WTC11 (cell line): ENCODE measurements around the gene DENND4A. TPM values are rescaled to one million over a fixed set of nuclear protein-coding genes. Genes with fewer than 3 reads are reported as not detected.
A peak's percentile ranks its signal among the peaks of the same experiment; 100 is the strongest.

Source experiments
- ATAC-seq: fragments of 200-7000 bp; cut with Tn5 transposase; 2 replicates; pipeline ENCODE4 v1.10.0; 2021; ENCODE audit warnings: mild to moderate bottlenecking, moderate library complexity
- CTCF ChIA-PET: fragments of 300-600 bp; sonication (Branson Sonifier 250); formaldehyde crosslinking; loops from one replicate; lab custom pipeline; 2021; ENCODE audit warnings: antibody characterized with exemption; lab: Charles Lee
- POLR2A ChIA-PET: fragments of 350-600 bp; sonication (Branson Sonifier 250); formaldehyde crosslinking; loops from one replicate; lab custom pipeline; 2021; ENCODE audit warnings: antibody characterized with exemption; lab: Charles Lee
- DNase-seq: peaks from one replicate; pipeline ENCODE4 v3.0.0; 2021; ENCODE audit warnings: low spot score
- H3K27ac Mint-ChIP-seq: 2 replicates; pipeline ENCODE4 v1.8.0; 2021; ENCODE audit warnings: mixed read lengths
- H3K27me3 Mint-ChIP-seq: 2 replicates; pipeline ENCODE4 v1.8.0; 2021; ENCODE audit warnings: low read depth, mild to moderate bottlenecking, moderate library complexity, mixed read lengths
- H3K36me3 Mint-ChIP-seq: 2 replicates; pipeline ENCODE4 v1.8.0; 2021; ENCODE audit warnings: mixed read lengths
- H3K4me1 Mint-ChIP-seq: 2 replicates; pipeline ENCODE4 v1.8.0; 2022; ENCODE audit warnings: mixed read lengths
- H3K4me3 Mint-ChIP-seq: 2 replicates; pipeline ENCODE4 v1.8.0; 2021; ENCODE audit warnings: mild to moderate bottlenecking, moderate library complexity, mixed read lengths
- H3K9me3 Mint-ChIP-seq: 2 replicates; pipeline ENCODE4 v1.8.0; 2021; ENCODE audit warnings: mixed read lengths
- CREB1 ChIP-seq: sonication (generic); formaldehyde crosslinking; IDR thresholded peaks from 2 replicates; pipeline ENCODE4 v1.8.0; 2023; ENCODE audit warnings: mild to moderate bottlenecking, missing genetic modification reagents
- ESRRA ChIP-seq: sonication (generic); formaldehyde crosslinking; IDR thresholded peaks from 2 replicates; pipeline ENCODE4 v1.8.1; 2022; ENCODE audit warnings: mild to moderate bottlenecking, missing genetic modification reagents, borderline replicate concordance
- ETV6 ChIP-seq: sonication (generic); formaldehyde crosslinking; IDR thresholded peaks from 2 replicates; pipeline ENCODE4 v1.8.1; 2022; ENCODE audit warnings: mild to moderate bottlenecking, missing genetic modification reagents
- FOXJ3 ChIP-seq: sonication (generic); formaldehyde crosslinking; IDR thresholded peaks from 2 replicates; pipeline ENCODE4 v1.9.0; 2021; ENCODE audit warnings: missing genetic modification reagents, mild to moderate bottlenecking, borderline replicate concordance
- FOXP1 ChIP-seq: sonication (generic); formaldehyde crosslinking; IDR thresholded peaks from 2 replicates; pipeline ENCODE4 v1.8.0; 2022; ENCODE audit warnings: missing genetic modification reagents, mild to moderate bottlenecking, moderate library complexity, borderline replicate concordance
- GRHL2 ChIP-seq: fragments of 250-450 bp; sonication (Bioruptor Pico); IDR thresholded peaks from 2 replicates; pipeline ENCODE4 v1.8.0; 2022; ENCODE audit warnings: mild to moderate bottlenecking, moderate library complexity; ENCODE audit not compliant: insufficient replicate concordance, severe bottlenecking
- KAT7 ChIP-seq: sonication (generic); formaldehyde crosslinking; IDR thresholded peaks from 2 replicates; pipeline ENCODE4 v1.8.1; 2023; ENCODE audit warnings: missing genetic modification reagents, mild to moderate bottlenecking, borderline replicate concordance
- MYBL2 ChIP-seq: sonication (generic); formaldehyde crosslinking; IDR thresholded peaks from 2 replicates; pipeline ENCODE4 v1.8.1; 2023; ENCODE audit warnings: mild to moderate bottlenecking, moderate library complexity, missing genetic modification reagents
- RELA ChIP-seq: sonication (generic); formaldehyde crosslinking; IDR thresholded peaks from 2 replicates; pipeline ENCODE4 v1.8.1; 2022; ENCODE audit warnings: missing genetic modification reagents, mild to moderate bottlenecking, borderline replicate concordance
- SMAD4 ChIP-seq: sonication (generic); formaldehyde crosslinking; IDR thresholded peaks from 2 replicates; pipeline ENCODE4 v1.8.0; 2022; ENCODE audit warnings: mild to moderate bottlenecking, missing genetic modification reagents
- TP53 ChIP-seq: sonication (generic); formaldehyde crosslinking; IDR thresholded peaks from 2 replicates; pipeline ENCODE4 v1.8.1; 2023; ENCODE audit warnings: mild to moderate bottlenecking, missing genetic modification reagents
- ZNF232 ChIP-seq: sonication (generic); formaldehyde crosslinking; IDR thresholded peaks from 2 replicates; pipeline ENCODE4 v1.8.0; 2022; ENCODE audit warnings: mild to moderate bottlenecking, missing genetic modification reagents
- ZNF396 ChIP-seq: fragments of 250-450 bp; sonication (Bioruptor Pico); IDR thresholded peaks from 2 replicates; pipeline ENCODE4 v1.8.0; 2021; ENCODE audit warnings: mild to moderate bottlenecking, moderate library complexity, borderline replicate concordance
- total RNA-seq: library from RNA; stranded (reverse); gene quantifications from 3 replicates; pipeline ENCODE4 v1.2.3, GENCODE V29; 2021
- TF ChIP-seq, protein P1 (sequence below): sonication (generic); formaldehyde crosslinking; IDR thresholded peaks from 2 replicates; pipeline ENCODE4 v1.8.0; 2023; ENCODE audit warnings: missing genetic modification reagents
- TF ChIP-seq, protein P2 (sequence below): sonication (generic); formaldehyde crosslinking; IDR thresholded peaks from 2 replicates; pipeline ENCODE4 v1.8.1; 2023; ENCODE audit warnings: mild to moderate bottlenecking, missing genetic modification reagents
- TF ChIP-seq, protein P3 (sequence below): sonication (generic); formaldehyde crosslinking; IDR thresholded peaks from 2 replicates; pipeline ENCODE4 v1.8.0; 2022; ENCODE audit warnings: mild to moderate bottlenecking, missing genetic modification reagents
- TF ChIP-seq, protein P4 (sequence below): sonication (generic); formaldehyde crosslinking; IDR thresholded peaks from 2 replicates; pipeline ENCODE4 v1.8.1; 2023; ENCODE audit warnings: mild to moderate bottlenecking, missing genetic modification reagents, moderate library complexity

DENND4A gene
- total RNA-seq, 1 experiment from 2014 or later, result 5.7 TPM

DNA sequence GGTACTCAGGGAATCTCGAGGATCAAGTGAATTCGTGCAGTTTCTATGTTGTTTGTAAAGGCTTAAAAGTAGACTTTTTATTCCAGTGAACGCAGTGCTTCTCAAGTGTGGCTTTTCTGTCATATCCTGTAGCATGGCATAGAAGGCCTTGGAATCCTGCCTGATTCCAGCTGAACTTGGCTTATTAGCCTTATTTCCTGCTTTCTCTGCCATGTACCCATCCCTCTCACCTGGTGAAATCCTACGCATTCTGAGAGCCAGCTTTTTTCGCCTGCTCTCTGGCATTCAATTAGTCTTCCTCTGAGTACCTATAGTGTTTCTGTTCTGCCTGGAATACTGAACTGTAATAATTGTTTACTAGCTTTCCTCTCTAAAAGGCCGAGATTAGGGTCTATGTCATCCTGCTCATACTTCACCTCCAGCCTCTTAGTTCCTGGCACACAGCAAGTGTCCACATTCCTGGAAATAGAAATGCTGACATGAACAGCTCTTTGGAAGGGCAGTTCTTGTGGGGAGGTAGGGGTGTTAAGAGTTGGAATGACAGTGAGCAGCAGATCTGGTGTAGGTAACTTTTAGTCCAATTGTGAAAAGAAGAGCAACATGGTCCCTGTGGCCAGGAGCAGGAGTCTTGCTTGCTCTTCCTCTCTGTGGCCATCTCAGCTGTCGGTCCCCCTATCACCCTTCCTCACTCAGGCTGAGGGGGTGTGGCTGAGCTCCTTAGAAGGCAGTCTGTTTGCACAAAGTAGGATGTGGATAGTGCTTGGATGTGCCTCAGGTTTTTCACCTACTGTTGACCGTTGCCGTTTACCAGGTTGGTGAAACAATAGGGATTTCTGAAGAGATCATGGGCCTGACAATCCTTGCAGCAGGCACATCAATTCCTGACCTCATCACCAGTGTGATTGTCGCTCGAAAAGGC lies 140.0 kb downstream of the DENND4A start:
- TF ChIP-seq FOXP1 (CRISPR knock-in tag), result no peak
- no peak for TF ChIP-seq ZNF232
- Mint-ChIP-seq H3K36me3 (no peaks in the 10 kb centered on the region), H3K27me3 (no peaks in the 10 kb centered on the region; the same call in 1 of the 2 replicates), H3K4me1 (peaks cover 6% of the 10 kb centered on the region; the same call in 1 of the 2 replicates), H3K4me3 (no peak overlapping the region), H3K9me3 (no peaks in the 10 kb centered on the region), H3K27ac (no peak overlapping the region)
- CTCF ChIA-PET, result interaction anchor here (0.9 to 1.4 kb wide), 3 partner anchors 14 to 211 kb away, joined by 3 to 6 read pairs (median 4); no protein-coding TSS in a partner anchor
- POLR2A ChIA-PET, result no interaction called here
- ATAC-seq (peak; percentile 62), DNase-seq (no peak)

DNA sequence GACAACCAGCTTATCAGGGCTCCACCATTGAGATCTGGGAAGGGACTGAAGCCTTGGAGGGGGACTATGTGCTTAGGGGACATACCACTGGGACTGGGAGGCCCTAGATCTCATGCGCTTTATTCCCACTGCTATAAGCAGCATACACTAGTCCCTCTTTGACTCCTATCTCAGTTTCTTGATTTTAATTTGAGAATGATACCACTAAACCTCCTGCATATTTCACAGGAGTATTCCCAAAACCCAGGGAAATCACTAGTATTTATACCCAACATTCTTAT lies 141.1 kb downstream of the DENND4A start:
- no peak overlapping the region for H3K27ac Mint-ChIP-seq
- ChIA-PET CTCF (interaction anchor here (1.6 kb wide), 1 partner anchor 212 kb away, joined by 5 read pairs; no protein-coding TSS in a partner anchor), POLR2A (no interaction called here)
- no peak overlapping the region for H3K4me3 Mint-ChIP-seq
- H3K9me3 Mint-ChIP-seq, result no peaks in the 10 kb centered on the region; the same call in 1 of the 2 replicates
- H3K27me3 Mint-ChIP-seq, result no peaks in the 10 kb centered on the region; the same call in 1 of the 2 replicates
- DNase-seq (no peak), ATAC-seq (no peak)
- H3K36me3 Mint-ChIP-seq, result no peaks in the 10 kb centered on the region
- H3K4me1 Mint-ChIP-seq, result peaks cover 10% of the 10 kb centered on the region
- TF ChIP-seq FOXJ3 (CRISPR knock-in tag), result no peak
- TF ChIP-seq ZNF396 (CRISPR knock-in tag), result no peak
- TF ChIP-seq, protein P1, sequence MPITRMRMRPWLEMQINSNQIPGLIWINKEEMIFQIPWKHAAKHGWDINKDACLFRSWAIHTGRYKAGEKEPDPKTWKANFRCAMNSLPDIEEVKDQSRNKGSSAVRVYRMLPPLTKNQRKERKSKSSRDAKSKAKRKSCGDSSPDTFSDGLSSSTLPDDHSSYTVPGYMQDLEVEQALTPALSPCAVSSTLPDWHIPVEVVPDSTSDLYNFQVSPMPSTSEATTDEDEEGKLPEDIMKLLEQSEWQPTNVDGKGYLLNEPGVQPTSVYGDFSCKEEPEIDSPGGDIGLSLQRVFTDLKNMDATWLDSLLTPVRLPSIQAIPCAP (CRISPR knock-in tag), result no peak
- no peak for TF ChIP-seq CREB1 (CRISPR knock-in tag)
- TF ChIP-seq MYBL2 (CRISPR knock-in tag), result no peak
- TF ChIP-seq SMAD4 (CRISPR knock-in tag), result no peak
- TF ChIP-seq KAT7 (CRISPR knock-in tag), result no peak
- no peak for TF ChIP-seq RELA (CRISPR knock-in tag)
- TF ChIP-seq, protein P2, sequence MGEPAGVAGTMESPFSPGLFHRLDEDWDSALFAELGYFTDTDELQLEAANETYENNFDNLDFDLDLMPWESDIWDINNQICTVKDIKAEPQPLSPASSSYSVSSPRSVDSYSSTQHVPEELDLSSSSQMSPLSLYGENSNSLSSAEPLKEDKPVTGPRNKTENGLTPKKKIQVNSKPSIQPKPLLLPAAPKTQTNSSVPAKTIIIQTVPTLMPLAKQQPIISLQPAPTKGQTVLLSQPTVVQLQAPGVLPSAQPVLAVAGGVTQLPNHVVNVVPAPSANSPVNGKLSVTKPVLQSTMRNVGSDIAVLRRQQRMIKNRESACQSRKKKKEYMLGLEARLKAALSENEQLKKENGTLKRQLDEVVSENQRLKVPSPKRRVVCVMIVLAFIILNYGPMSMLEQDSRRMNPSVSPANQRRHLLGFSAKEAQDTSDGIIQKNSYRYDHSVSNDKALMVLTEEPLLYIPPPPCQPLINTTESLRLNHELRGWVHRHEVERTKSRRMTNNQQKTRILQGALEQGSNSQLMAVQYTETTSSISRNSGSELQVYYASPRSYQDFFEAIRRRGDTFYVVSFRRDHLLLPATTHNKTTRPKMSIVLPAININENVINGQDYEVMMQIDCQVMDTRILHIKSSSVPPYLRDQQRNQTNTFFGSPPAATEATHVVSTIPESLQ (CRISPR knock-in tag), result no peak
- TF ChIP-seq ESRRA (CRISPR knock-in tag), result no peak
- no peak for TF ChIP-seq GRHL2 (CRISPR knock-in tag)
- TF ChIP-seq ZNF232, result no peak
- TF ChIP-seq TP53 (CRISPR knock-in tag), result no peak
- no peak for TF ChIP-seq ETV6 (CRISPR knock-in tag)
- TF ChIP-seq, protein P3, sequence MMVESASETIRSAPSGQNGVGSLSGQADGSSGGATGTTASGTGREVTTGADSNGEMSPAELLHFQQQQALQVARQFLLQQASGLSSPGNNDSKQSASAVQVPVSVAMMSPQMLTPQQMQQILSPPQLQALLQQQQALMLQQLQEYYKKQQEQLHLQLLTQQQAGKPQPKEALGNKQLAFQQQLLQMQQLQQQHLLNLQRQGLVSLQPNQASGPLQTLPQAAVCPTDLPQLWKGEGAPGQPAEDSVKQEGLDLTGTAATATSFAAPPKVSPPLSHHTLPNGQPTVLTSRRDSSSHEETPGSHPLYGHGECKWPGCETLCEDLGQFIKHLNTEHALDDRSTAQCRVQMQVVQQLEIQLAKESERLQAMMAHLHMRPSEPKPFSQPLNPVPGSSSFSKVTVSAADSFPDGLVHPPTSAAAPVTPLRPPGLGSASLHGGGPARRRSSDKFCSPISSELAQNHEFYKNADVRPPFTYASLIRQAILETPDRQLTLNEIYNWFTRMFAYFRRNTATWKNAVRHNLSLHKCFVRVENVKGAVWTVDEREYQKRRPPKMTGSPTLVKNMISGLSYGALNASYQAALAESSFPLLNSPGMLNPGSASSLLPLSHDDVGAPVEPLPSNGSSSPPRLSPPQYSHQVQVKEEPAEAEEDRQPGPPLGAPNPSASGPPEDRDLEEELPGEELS, result no peak
- TF ChIP-seq, protein P4, sequence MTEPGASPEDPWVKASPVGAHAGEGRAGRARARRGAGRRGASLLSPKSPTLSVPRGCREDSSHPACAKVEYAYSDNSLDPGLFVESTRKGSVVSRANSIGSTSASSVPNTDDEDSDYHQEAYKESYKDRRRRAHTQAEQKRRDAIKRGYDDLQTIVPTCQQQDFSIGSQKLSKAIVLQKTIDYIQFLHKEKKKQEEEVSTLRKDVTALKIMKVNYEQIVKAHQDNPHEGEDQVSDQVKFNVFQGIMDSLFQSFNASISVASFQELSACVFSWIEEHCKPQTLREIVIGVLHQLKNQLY (CRISPR knock-in tag), result no peak
- TF ChIP-seq, all 79 proteins: peak for 0
